Measurements from ENCODE around the gene MAP3K5. TPM values are rescaled to one million over a fixed set of nuclear protein-coding genes. Genes with fewer than 3 reads are reported as not detected.

MAP3K5 gene
- total RNA-seq, 2 experiments from 2014 or later: 15.0 to 15.1 TPM

DNA sequence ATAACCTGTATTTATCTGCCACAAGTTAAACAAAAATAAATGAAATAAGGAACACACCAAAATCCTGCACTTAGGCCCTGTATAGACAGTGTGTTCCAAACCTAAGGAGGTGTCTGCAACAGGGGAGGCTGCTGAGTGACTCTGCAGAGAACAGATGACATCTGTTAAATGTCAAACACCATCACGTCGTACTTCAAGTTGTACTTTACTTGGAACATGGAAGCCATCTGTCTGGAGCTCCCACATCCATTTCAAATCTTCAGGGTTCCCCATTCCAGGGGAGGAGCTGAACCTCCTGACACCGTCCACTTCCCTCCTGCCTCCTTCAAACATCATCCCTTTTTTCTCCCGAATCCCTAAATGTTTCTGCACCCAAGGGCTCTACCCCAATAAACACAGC lies 240.2 kb downstream of the MAP3K5 start:
- no peak for DNase-seq
- no peak overlapping the region for H3K4me3 Mint-ChIP-seq
- ATAC-seq: no peak
- ChIA-PET POLR2A (no interaction called here), CTCF (interaction anchor here (0.7 to 1.3 kb wide), 5 partner anchors 7 to 241 kb away, joined by 3 to 6 read pairs (median 3); partner anchors contain the start of gene MAP3K5)
- peaks cover 40% of the 10 kb centered on the region for H3K27me3 Mint-ChIP-seq (ENCODE audit: low read depth)
- H3K9me3 Mint-ChIP-seq (ENCODE audit: insufficient read depth): no peaks in the 10 kb centered on the region
- H3K36me3 Mint-ChIP-seq (ENCODE audit: low read depth): peaks cover 6% of the 10 kb centered on the region
- H3K27ac Mint-ChIP-seq: no peak overlapping the region
- peaks cover 6% of the 10 kb centered on the region for H3K4me1 Mint-ChIP-seq (ENCODE audit: low read depth)

DNA sequence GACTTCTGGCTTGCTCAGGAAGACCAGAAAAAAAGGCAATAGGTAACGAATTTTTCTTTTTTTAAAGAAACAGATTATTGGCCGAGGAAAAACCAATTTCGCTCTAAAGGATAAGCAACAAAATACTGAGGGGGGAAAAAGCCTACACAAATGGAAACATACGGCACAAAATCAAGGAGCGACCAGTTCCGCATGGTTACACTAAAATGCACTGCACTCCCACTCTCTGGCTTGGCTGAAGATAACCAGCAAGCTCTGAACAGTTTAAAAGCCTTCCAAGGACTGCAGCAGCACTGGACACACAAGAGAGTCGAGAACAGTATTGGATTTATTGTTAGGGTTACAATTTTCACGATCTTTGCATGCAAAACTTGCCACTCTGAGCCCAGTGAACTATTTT lies 241.2 kb downstream of the MAP3K5 start:
- CTCF ChIA-PET: interaction anchor here (0.7 to 2.1 kb wide), 12 partner anchors 8 to 1496 kb away, joined by 3 to 17 read pairs (median 3); no protein-coding TSS in a partner anchor
- H3K4me1 Mint-ChIP-seq (ENCODE audit: low read depth): peaks cover 6% of the 10 kb centered on the region
- H3K4me3 Mint-ChIP-seq: peak overlapping the region; percentile 42
- H3K27me3 Mint-ChIP-seq (ENCODE audit: low read depth): peaks cover 49% of the 10 kb centered on the region
- H3K27ac Mint-ChIP-seq: no peak overlapping the region
- POLR2A ChIA-PET: no interaction called here
- no peak for DNase-seq
- ATAC-seq: no peak
- no peaks in the 10 kb centered on the region for H3K9me3 Mint-ChIP-seq (ENCODE audit: insufficient read depth)
- H3K36me3 Mint-ChIP-seq (ENCODE audit: low read depth): peaks cover 6% of the 10 kb centered on the region

DNA sequence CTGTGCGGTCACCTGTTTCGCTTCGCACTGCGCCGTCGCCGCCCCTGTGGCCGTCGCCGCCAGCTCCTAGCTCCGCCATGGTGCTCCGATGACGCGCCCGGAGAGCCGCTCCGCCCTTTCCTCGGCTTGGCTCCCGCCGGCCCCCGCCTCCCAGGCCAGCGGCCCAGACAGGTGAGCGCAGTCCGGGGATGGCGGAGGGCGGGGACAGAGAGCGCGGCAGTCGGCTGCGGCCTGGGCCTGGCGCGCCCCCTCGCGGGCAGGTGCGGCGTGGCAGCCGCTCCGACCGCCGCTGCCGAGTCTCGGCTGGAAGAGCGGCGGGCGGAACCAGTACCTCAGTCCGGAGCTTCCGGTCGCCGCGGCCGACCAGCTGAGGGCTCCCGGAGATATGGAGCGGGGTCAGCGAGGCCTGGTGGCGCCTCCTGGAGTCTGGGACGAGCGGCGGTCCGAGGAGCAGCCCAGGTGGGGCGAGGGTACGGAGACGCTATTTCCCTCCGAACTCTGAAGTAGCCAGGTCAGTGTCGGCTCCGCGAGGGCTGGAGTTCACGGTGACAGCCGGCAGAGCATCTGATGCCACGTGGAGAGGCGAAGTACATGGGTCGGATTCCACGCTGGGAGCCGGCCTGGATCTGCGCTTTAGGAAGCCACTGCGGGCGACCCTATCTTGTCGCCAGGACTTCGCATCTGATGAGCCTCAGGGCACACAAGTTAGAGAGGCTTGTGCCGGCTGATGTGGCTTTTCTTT lies 241.8 kb downstream of the MAP3K5 start, which contains the start of gene MAP7:
TSS of gene MAP7 (minus strand) at position 93 of the 742 bp plus-strand sequence. CDS start at position 79, 14 bp downstream.
- POLR2A ChIA-PET: no interaction called here

DNA sequence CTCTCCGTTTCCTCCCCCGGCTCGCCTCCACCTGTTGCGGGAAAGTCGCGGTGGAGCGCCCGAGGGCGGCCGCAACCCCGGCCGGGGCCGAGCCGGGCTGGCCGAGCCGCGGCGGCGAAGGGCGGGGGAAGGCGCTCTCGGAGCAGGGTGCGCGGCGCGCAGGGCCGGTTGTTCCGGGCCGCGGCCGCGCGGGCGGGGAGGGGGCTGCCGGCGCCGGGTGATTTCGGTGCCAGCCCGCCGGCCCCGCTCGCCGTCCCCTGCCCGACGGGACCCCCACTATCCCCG lies 242.3 kb downstream of the MAP3K5 start:
- DNase-seq: no peak
- Mint-ChIP-seq H3K27me3 (ENCODE audit: low read depth) (peaks cover 54% of the 10 kb centered on the region), H3K36me3 (ENCODE audit: low read depth) (peaks cover 1% of the 10 kb centered on the region), H3K27ac (no peak overlapping the region), H3K4me3 (no peak overlapping the region), H3K9me3 (ENCODE audit: insufficient read depth) (no peaks in the 10 kb centered on the region), H3K4me1 (ENCODE audit: low read depth) (peaks cover 6% of the 10 kb centered on the region)
- peak; percentile 72 for ATAC-seq
- CTCF ChIA-PET: interaction anchor here (0.6 to 2.6 kb wide), 9 partner anchors 8 to 260 kb away, joined by 3 to 17 read pairs (median 4); no protein-coding TSS in a partner anchor
- POLR2A ChIA-PET: no interaction called here

More for the DNA sequence above, 241.8 kb downstream of the MAP3K5 start, which contains the start of gene MAP7:
- Mint-ChIP-seq H3K4me1 (ENCODE audit: low read depth) (peaks cover 6% of the 10 kb centered on the region), H3K27ac (no peak within 1 kb of the TSS), H3K4me3 (peak within 1 kb of the TSS; percentile 42), H3K27me3 (ENCODE audit: low read depth) (peaks cover 49% of the 10 kb centered on the region), H3K36me3 (ENCODE audit: low read depth) (peaks cover 6% of the 10 kb centered on the region), H3K9me3 (ENCODE audit: insufficient read depth) (no peaks in the 10 kb centered on the region)
- CTCF ChIA-PET: interaction anchor here (0.6 to 2.6 kb wide), 12 partner anchors 8 to 1495 kb away, joined by 3 to 17 read pairs (median 4); no protein-coding TSS in a partner anchor
- ATAC-seq (peak; percentile 90), DNase-seq (peak; percentile 56)

DNA sequence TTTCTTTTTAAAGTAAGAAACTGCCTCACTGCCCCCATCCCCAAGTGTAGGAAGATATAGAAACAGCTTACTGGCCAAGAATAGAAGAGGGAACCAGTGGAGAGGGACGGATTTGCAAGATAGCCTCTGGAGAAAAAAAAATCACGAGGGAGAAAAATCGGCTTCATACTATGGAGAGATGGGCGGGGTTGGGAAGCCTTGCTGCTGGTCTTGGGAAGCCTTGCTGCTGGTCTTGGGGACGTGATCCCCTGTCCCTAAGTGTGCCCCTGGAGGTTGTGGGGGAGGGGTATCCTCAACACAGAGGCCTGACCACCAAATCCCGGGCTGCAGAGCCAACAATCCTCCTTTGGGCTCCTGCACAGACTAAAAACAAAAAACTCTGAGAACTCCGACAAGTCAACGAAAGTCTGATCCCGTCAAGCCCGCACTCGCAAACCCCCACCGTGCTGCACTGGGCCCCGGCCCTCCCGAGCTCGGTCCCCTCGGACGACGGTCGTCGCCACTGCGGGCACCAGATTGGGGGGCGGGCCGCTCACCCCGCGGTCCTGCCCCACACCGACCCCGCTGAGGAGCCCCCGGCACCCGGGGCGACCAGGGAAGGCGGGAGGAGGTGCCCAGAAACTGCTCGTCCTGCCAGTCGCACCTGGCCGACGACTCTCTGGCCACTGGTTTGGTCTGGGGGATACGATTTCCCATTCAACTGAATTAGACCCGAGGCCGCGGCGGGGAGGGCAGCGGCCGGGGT lies 242.8 kb downstream of the MAP3K5 start:
- Mint-ChIP-seq H3K27ac (no peak overlapping the region), H3K36me3 (ENCODE audit: low read depth) (no peaks in the 10 kb centered on the region), H3K4me1 (ENCODE audit: low read depth) (peaks cover 6% of the 10 kb centered on the region), H3K27me3 (ENCODE audit: low read depth) (peaks cover 58% of the 10 kb centered on the region), H3K4me3 (peak overlapping the region; percentile 20), H3K9me3 (ENCODE audit: insufficient read depth) (no peaks in the 10 kb centered on the region)
- ATAC-seq (peak; percentile 21), DNase-seq (no peak)
- POLR2A ChIA-PET: no interaction called here
- CTCF ChIA-PET: interaction anchor here (0.6 to 2.6 kb wide), 9 partner anchors 7 to 259 kb away, joined by 3 to 17 read pairs (median 4); no protein-coding TSS in a partner anchor

DNA sequence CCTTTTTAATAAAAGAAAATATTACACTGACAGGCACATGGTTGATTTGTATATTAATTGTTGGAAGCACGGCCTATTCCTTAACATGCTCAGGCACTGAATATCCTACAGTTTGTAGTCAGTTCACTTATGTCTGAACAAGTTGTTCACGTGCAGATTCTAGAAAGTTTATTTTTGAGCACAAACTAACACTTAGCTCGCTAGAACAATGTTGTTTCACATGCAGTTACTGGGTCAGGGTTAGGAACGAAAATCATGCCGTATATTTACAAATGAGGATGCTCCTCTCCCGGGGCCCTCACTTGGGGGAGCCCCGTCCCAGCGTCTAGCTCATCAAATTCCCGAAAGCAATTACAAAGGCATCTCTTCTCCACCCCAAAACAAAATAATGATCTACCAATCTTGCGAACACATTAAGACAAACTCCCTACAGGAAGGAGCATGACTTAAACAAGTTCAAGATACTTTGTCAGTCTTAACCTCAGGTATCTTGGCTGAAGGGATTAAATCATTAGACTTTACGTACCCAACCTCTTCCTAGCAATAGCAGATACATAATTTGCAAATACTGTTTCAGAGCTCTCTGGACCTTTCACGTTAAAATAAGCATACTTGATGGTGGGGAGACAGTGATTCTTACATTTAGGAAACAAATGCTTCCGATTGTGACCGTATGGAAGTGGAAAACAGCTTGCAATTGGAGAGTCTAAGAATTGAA lies 243.5 kb downstream of the MAP3K5 start:
- H3K4me1 Mint-ChIP-seq (ENCODE audit: low read depth): peaks cover 6% of the 10 kb centered on the region
- H3K9me3 Mint-ChIP-seq (ENCODE audit: insufficient read depth): no peaks in the 10 kb centered on the region
- ATAC-seq (no peak), DNase-seq (no peak)
- ChIA-PET CTCF (interaction anchor here (0.7 to 2.6 kb wide), 2 partner anchors 23 to 53 kb away, joined by 3 to 12 read pairs; no protein-coding TSS in a partner anchor), POLR2A (no interaction called here)
- H3K36me3 Mint-ChIP-seq (ENCODE audit: low read depth): no peaks in the 10 kb centered on the region
- peak overlapping the region; percentile 20 for H3K4me3 Mint-ChIP-seq
- no peak overlapping the region for H3K27ac Mint-ChIP-seq
- peaks cover 62% of the 10 kb centered on the region for H3K27me3 Mint-ChIP-seq (ENCODE audit: low read depth)

DNA sequence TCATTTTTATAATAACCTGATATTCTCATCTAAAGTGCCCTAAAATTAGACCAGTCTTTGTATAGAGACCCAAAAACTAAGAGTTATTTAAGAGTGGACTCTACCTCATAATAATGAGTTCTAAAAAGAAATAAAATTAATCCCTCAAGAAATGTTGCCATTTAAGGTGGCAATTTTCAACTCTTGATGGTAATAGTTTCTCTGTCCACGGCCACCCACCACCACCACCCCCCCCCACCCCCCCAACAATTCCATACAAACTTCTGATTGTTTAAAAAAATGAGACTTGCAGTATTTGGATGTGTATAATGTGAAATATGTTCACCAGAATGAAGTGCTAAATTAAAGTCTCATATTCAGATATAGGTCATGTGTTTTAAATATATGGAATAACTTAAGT lies 244.4 kb downstream of the MAP3K5 start:
- ChIA-PET CTCF (interaction anchor here (1.2 to 1.8 kb wide), 4 partner anchors 17 to 244 kb away, joined by 3 to 10 read pairs (median 6); partner anchors contain the start of gene MAP3K5), POLR2A (no interaction called here)
- no peak overlapping the region for H3K27ac Mint-ChIP-seq
- no peak overlapping the region for H3K4me3 Mint-ChIP-seq
- peaks cover 61% of the 10 kb centered on the region for H3K27me3 Mint-ChIP-seq (ENCODE audit: low read depth)
- H3K36me3 Mint-ChIP-seq (ENCODE audit: low read depth): no peaks in the 10 kb centered on the region
- H3K9me3 Mint-ChIP-seq (ENCODE audit: insufficient read depth): no peaks in the 10 kb centered on the region
- DNase-seq (no peak), ATAC-seq (no peak)
- H3K4me1 Mint-ChIP-seq (ENCODE audit: low read depth): peaks cover 6% of the 10 kb centered on the region

DNA sequence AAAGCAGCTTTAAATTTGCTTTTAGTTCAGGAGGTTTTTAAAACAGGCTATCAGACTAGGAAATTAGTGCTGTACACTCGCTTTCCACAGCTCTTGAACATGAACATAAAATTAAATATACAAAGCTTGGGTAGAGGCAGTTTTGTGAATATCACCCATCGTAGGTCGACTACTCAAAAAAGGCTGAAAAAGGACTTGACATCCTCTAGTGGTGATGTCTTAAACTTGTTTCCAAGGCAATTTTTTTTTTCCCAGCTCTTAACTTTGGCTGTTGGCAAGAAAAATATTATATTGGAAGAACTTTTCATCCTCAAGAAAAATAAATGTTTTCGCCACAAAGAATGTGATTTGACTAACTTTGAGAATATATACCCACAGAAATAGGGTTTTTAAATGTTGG lies 244.9 kb downstream of the MAP3K5 start:
- Mint-ChIP-seq H3K9me3 (ENCODE audit: insufficient read depth) (no peaks in the 10 kb centered on the region), H3K27ac (no peak overlapping the region), H3K4me1 (ENCODE audit: low read depth) (peaks cover 6% of the 10 kb centered on the region), H3K36me3 (ENCODE audit: low read depth) (no peaks in the 10 kb centered on the region), H3K27me3 (ENCODE audit: low read depth) (peaks cover 58% of the 10 kb centered on the region), H3K4me3 (no peak overlapping the region)
- DNase-seq: no peak
- CTCF ChIA-PET: interaction anchor here (0.7 to 1.8 kb wide), 11 partner anchors 16 to 688 kb away, joined by 3 to 10 read pairs (median 3); partner anchors contain the start of gene MAP3K5
- POLR2A ChIA-PET: no interaction called here
- ATAC-seq: no peak

DNA sequence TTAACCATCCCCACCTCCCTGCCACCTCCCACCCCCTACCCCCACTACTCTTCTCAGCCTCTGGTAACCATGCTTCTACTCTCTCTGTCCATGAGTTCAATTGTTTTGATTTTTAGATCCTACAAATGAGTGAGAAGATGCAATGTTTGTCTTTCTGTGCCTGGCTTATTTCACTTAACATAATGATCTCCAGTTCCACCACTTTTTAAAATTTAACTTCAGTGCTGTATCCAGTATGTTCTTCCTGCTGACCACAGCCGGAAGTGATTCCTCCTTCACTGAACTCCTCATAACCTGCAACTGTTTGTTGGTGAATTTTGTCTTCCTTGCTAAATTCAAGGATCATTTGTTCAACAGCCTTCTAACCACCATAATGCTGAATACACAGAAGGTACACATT lies 245.9 kb downstream of the MAP3K5 start:
- Mint-ChIP-seq H3K36me3 (ENCODE audit: low read depth) (no peaks in the 10 kb centered on the region), H3K27me3 (ENCODE audit: low read depth) (peaks cover 52% of the 10 kb centered on the region), H3K4me1 (ENCODE audit: low read depth) (peaks cover 6% of the 10 kb centered on the region), H3K4me3 (no peak overlapping the region), H3K27ac (no peak overlapping the region), H3K9me3 (ENCODE audit: insufficient read depth) (no peaks in the 10 kb centered on the region)
- no peak for ATAC-seq
- ChIA-PET CTCF (interaction anchor here (0.8 to 1.8 kb wide), 4 partner anchors 18 to 687 kb away, joined by 3 to 9 read pairs (median 3); no protein-coding TSS in a partner anchor), POLR2A (no interaction called here)
- no peak for DNase-seq

DNA sequence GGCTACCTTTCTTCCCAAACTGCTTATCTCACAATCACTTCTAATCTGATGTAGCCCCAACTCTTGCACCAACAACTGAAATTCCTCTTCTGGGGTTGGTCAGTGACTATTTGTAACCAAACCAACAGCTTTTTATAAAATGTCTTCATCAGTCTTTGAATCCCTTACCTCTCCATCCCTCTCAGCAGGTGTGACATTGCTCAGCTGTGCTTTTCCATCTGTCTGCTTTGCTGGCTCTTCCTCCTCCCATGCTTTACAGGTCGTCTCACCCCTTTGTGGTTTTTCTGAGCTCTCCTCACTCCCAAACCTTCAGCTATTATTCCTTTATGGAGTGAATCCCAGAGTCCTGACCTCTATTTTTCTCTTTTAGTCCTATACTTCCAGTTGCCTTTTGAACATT lies 248.0 kb downstream of the MAP3K5 start:
- POLR2A ChIA-PET: no interaction called here
- Mint-ChIP-seq H3K4me1 (ENCODE audit: low read depth) (peaks cover 4% of the 10 kb centered on the region), H3K27me3 (ENCODE audit: low read depth) (peaks cover 56% of the 10 kb centered on the region), H3K4me3 (no peak overlapping the region), H3K36me3 (ENCODE audit: low read depth) (no peaks in the 10 kb centered on the region), H3K27ac (no peak overlapping the region), H3K9me3 (ENCODE audit: insufficient read depth) (no peaks in the 10 kb centered on the region)
- no peak for ATAC-seq
- no peak for DNase-seq
- CTCF ChIA-PET: no interaction called here

DNA sequence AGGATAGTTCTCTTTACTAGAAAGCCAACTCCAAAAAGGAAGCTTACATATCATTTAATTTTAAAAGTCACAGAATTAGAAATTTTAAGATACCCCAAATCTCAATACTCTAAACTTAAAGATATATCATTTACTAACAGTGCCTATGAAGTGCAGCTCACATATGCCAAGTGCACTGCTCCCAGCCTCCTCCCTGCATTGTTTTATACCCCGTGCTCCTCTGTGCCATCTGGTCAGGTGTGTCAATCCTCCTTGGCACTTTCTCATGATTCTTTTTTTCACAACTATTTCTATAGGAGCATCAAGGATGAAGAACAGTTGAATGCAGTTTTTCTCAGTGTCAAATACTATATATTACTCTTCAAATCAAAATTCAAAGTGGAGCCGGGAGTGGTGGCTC lies 250.9 kb downstream of the MAP3K5 start:
- no peak for DNase-seq
- no peaks in the 10 kb centered on the region for H3K9me3 Mint-ChIP-seq (ENCODE audit: insufficient read depth)
- H3K4me3 Mint-ChIP-seq: no peak overlapping the region
- no peak for ATAC-seq
- no peak overlapping the region for H3K27ac Mint-ChIP-seq
- peaks cover 1% of the 10 kb centered on the region for H3K4me1 Mint-ChIP-seq (ENCODE audit: low read depth)
- no peaks in the 10 kb centered on the region for H3K36me3 Mint-ChIP-seq (ENCODE audit: low read depth)
- ChIA-PET POLR2A (no interaction called here), CTCF (interaction anchor here (1.2 to 2.4 kb wide), 2 partner anchors 9 kb away, joined by 4 to 7 read pairs; partner anchors contain the start of gene MAP7)
- peaks cover 41% of the 10 kb centered on the region for H3K27me3 Mint-ChIP-seq (ENCODE audit: low read depth)
